Stimulated activated CD4-positive, alpha-beta T cell treated with anti-CD3 and anti-CD28 coated beads, TNF-alpha, amount 100 ng/mL, for 48 hours (primary cell): Measurements from ENCODE around the gene DDX23.
A peak's percentile ranks its signal among the peaks of the same experiment; 100 is the strongest.
"Not testable (repeated sequence)": the region's sequence is repeated elsewhere in the genome, so short reads cannot be mapped to it uniquely, and the experiment has no call there.

Experiments
- DNase-seq, 3 donors: peaks; one replicate each; pipeline ENCODE4 v3.0.0-alpha.2; 2020; ENCODE audit warnings: low read depth in 3 of 3

DDX23 gene

DNA sequence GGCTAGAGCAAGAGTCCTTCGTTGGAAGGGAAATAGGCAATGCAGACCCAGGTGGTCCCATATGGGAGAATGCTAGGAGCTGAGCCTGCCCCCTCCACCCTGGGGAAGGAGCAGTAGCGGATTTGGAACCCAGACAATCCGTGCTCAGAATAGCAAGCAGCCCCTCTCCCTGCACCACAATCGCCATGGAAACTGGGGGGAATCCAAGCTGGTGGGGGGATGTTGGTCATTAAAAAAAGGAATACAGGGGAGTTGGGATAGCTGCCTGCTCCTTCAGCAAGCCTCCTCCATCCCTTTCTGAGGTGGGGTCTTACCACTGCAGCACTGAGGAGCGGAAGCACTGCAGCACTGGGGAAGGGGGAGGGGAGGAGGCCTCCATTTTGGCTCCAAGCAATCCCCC lies 10.8 kb upstream of the DDX23 start:
- no peak for DNase-seq

DNA sequence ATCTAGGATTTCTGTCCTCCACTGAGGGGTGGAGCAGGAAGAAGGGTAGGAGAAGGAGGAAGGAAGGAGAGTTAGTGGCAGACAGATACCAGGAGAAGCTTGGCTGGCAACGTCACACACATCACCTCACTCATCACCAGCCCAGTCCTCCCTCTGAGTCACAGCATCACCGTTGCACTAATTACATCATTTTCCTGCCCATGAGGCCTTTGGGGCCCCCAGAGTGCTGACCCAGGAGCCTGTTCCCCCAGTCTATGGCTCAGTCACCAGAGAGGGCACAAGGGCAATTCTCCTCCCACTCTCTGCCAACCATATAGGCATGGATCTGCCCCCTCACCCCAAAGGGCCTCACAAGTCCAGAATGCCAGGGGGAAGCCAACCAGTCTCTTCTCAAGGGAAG lies 9.1 kb upstream of the DDX23 start:
- DNase-seq: no peak

DNA sequence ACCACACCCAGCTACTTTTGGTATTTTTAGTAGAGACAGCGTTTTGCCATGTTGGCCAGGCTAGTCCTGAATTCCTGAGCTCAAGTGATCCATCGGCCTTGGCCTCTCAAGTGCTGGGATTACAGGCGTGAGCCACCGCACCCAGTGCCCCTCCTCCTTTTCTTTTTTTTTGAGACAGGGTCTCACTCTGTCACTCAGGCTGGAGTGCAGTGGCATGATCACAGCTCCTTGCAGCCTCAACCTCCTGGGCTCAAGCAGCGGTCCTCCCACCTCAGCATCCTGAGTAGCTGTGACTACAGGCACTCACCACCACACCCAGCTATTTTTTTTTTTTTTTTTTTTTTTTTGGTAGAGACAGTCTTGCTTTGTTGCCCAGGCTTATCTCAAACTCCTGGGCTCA lies 8.3 kb upstream of the DDX23 start:
- DNase-seq: not testable (repeated sequence)

DNA sequence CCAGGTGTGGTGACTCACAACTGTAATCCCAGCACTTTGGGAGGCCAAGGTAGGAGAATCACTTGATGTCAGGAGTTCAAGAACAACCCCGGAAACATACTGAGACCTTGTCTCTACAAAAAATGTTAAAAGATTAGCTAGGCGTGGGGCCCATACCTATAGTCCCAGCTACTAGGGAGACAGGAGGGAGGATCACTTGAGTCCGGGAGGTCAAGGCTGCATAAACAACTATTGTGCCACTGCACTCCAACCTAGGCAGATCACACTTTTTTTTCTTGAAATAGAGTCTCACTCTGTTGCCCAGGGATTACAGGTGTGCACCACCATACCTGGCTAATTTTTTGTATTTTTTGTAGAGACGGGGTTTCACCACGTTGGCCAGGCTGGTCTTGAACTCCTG lies 7.6 kb upstream of the DDX23 start:
- no peak for DNase-seq

DNA sequence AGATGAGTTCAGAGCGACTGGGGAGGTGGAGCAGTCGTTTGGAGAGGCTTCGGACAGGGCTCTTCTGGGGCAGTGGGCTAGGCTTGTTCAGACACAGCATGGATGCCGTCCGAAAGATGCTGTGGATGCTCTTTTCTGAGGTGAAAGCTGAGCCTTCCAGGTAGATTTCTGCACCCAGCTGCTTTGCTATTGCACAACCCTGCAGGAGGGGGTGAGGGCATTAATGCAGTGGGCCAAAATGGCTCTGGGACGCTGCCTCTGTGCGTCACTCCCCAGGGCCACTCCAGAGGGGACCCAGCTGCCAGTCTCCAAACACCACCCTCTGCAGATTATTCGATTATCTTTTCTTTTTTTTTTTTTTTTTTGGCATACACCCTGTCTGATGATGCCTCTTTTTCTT lies 6.1 kb upstream of the DDX23 start:
- DNase-seq: no peak

DNA sequence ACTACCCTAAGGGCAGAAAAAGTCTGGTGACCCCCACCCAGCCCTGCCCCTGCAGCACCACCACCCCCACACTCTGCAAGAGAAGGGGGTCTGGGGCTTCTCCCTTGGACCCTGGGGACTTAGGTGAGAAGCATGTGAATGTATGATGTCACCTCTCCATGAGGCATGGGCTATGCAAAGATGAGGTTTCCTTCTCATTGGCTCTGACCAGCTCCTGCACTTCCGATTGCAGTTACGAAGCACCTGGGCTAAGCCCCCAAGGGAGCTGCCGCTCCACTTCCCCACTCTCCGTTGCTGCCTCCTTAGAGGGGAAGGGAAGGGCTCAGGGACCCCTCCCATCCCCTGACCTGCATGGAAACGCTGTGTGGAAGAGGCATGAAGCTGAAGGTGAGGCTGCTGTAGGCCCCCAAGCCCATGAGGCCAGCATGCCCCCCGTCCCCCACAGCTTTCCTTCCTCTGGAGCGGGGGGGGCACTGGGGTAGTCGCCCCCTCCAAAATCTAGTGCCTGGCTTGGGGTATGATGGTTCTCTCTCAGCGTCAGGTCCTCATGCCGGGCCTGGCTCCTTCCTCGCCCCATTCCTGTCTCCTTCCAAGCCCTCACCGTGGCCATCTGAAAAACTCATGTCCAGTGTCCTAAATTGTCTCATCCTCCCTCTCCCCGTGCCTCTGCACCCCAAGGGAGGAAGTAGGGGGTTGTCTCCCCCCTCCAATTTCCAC lies 5.5 kb upstream of the DDX23 start:
- DNase-seq: no peak

DNA sequence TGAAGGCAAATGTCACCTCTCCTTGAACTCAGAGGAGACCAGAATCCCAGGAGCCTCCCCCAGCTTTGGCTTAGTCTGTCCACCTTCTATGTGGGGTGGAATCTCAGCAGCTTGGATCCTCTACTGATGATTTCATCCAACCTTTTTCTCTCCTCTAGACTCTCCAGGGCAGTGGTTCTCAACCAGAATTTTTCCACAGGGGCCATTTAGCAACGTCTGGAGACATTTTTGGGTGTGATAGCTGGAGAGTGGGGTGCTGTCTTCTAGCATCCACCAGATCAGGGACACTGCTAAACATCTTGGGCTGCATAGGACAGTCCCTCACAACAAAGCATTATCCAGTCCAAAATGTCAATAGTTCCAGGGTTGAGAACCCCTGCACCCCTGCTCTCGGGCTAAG lies 4.4 kb upstream of the DDX23 start:
- DNase-seq: no peak

DNA sequence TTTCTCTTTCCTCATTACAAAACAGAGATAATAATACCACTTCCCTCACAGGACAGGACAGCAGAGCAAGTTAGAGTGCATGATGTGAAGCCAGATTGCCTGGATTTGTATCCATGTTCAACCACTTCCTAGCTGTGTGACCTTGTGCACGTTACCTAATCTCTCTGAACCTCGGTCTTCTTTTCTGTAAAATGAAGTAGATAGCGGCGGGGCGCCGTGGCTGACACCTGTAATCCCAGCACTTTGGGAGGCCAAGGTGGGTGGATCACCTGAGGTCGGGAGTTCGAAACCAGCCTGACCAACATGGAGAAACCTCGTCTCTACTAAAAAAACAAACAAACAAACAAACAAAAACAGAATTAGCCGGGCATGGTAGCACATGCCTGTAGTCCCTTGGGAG lies 3.0 kb upstream of the DDX23 start:
- not testable (repeated sequence) for DNase-seq

DNA sequence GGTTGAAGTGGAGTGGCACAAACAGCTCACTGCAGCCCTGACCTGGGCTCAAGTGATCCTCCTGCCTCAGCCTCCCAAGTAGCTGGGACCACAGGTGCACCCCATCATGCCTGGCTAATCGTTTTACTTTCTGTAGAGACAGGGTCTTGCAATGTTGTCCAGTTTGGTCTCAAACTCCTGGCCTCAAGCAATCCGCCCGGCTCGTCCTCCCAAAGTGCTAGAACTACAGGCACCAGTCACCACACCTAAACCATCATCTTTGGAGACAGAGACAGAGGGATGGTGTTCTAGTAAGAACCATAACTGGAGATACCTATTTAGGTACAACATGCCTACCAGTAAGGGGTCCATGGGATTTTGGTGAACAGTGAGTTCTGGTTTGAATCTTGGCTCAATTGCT lies 2.5 kb upstream of the DDX23 start:
- no peak for DNase-seq

DNA sequence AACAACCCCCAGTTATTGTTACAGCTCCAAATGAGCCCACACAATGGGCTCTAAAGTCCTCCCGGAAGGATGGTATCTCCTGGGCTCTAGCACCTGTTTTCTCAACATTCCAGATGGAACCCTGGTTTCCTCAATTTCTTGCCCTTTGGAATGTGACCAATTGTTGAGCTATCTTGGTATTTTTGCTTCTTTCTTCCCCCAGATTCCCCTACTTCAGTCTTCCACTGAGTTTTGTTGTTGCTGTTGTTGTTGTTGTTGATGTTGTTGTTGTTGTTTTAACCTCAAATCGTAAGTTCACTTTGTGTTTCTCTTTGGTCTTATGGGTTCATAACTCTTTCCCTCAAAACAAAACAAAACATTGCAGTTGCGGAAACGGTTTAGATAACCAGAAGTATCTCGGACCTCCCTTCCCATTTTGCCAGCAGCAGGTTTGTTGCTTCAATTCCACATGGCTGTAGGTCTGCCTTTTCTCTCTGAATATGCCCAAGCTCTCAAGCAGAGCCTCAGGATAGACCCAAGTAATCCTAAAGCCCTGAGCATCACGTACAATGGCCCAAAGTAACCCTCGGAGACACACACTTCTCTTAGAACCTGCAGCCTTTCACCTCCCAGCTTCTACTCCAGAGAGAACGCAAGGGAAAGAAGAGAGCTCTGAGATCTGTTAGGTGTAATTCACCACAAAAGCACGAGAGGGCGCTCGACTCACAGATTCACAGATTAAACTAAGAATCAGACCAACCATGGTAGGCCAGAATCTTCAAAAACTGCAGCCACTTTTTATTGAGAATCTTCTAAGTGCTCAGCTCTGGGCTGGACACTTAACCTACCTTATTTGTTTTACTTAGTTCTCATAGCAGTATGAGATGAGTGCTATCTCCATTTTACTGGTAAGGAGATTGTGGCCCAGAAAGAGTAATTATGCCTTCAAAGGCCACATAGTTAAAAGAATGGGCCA lies 1.0 kb upstream of the DDX23 start:
- peak; percentile 74 to 83 (median 79) for DNase-seq

DNA sequence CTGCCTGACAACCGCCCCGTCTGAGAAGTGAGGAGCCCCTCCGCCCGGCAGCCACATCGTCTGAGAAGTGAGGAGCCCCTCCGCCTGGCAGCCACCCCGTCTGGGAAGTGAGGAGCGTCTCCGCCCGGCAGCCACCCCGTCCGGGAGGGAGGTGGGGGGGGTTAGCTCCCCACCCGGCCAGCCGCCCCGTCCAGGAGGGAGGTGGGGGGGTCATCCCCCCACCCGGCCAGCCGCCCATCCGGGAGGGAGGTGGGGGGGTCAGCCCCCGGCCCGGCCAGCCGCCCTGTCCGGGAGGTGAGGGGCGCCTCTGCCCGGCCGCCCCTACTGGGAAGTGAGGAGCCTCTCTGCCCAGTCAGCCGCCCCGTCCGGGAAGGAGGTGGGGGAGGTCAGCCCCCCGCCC lies 9.9 kb downstream of the DDX23 start:
- DNase-seq: not testable (repeated sequence)

DNA sequence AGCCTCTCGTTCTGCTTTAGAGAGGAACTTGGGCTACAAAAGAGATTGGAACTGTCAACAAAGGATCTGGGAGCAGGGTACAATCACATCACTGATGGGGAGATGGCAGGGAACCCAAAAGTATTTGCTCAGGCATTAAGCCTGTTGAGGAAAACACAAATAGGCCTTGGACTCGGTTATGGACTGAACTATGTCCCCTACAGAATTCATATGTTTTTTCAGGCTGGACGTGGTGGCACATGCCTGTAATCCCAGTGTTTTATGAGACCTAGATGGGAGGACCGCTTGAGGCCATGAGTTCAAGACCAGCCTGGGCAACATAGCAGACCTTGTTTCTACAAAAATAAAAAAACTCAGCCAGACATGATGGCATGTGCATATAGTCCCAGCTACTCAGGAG lies 13.9 kb downstream of the DDX23 start:
- DNase-seq: no peak

DNA sequence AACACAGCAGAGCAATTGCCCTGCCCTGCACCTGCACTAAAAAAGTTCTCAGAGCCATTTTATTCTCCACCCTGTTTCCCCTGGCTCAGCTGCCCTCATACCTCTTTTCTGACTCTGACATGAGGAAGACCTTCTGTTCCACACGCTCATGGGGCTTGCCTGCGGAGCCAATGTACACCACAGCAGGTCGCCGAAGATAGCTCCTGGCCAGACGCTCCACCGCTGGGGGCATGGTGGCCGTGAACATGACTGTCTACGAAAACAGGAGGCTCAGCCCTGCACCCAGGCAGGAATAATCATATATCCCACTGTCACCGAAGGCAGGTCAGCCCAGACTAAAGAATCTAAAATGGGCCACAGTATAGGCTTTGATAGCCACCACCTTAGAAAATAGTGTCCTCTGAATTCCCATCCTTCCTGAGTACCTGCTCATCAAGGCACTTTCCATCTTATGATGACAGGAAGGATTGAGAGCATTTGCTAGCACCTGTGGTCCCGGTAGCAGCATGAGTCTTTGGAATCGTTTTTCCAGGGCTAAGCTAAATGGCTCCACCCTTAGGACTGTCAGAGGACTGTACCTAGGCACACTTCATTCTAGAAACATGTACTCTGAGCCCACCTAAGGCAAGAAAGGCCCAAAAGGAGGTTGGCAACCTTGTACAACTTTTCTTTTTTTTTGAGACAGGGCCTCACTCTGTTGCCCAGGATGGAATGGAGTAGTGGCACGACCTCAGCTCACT lies 19.5 kb downstream of the DDX23 start:
- DNase-seq: no peak

DNA sequence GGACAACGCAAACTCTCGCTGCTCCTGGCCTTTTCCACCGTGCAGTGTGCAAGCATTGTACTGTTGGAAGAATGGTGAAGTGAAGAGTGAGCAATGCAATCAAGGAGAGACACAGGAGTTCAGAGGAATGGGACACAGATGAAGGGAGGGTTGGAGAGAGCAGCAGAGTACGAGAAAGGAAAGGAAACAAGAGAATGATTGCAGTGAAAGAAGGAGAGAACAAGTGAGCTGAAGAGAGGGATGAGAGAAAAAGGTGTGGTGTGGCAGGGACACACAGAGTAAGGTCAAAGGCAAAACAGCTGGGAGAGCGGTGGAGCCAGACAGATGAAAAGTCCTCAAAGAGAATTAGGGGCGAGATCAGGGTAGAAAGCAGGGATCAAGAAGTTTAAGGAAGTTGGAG lies 20.7 kb downstream of the DDX23 start:
- DNase-seq: no peak

DNA sequence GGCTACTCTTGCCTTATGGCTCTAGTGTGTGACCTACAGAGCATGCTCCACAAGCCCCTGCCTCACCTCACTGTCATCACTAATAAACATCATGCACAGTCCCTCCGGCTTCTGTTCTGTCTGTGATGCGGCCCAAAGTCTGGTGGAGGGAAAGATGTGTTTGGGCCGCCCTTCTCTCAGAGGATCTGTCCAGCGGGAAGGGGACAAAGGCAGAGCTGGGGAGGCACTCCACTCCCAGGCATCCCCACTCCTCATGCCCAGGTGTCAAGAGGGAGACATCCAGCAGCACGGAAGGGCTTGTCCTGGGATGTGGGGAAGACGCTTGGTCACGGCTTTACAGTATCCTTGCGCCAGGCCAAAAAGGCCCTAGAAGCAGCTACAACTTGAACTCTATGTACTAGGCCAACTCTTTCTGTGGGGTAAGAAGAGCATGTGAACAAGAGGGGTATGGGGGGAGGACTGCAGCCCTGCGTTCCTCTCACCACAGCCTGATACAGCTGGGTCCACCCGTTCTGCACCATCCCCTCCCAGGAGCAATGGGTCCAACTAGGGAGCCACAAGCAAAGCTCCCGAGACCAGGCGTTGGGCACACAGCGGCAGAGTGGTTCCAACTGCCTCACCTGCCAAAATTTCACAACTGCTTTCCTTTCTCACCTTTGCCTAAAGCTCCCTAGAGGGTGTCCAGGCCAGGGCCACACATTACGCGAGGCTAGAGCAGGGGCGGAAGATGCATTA lies 23.0 kb downstream of the DDX23 start:
- no peak for DNase-seq

DNA sequence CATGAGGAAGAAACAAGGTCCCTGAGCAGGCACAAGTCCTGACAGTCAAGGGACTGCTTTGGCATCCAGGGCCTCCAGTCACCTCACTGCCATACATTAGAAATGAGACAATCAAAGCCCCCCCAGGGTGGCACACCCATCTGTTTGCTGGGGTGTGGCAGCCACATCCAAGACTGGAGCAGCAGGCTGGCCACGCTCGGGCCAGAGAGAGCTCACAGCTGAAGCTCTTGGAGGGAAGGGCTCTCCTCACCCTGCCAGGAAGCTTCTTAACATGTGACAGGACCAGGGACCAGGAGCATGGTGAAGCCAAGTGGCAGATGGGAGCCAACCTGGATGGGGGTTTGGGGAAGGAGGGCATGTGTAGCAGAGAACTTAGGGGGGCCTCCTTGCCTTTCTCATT lies 23.7 kb downstream of the DDX23 start:
- DNase-seq: no peak

DNA sequence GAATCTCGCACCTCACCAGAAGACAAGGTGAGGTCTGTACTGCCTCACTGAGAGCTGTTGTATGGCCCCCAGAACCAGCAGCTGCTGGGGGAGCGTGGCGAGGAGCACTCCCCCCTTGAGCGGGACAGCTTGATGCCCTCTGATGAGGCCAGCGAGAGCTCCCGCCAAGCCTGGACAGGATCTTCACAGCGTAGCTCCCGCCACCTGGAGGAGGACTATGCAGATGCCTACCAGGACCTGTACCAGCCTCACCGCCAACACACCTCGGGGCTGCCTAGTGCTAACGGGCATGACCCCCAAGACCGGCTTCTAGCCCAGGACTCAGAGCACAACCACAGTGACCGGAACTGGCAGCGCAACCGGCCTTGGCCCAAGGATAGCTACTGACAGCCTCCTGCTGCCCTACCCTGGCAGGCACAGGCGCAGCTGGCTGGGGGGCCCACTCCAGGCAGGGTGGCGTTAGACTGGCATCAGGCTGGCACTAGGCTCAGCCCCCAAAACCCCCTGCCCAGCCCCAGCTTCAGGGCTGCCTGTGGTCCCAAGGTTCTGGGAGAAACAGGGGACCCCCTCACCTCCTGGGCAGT lies 24.4 kb downstream of the DDX23 start:
- no peak for DNase-seq

DNA sequence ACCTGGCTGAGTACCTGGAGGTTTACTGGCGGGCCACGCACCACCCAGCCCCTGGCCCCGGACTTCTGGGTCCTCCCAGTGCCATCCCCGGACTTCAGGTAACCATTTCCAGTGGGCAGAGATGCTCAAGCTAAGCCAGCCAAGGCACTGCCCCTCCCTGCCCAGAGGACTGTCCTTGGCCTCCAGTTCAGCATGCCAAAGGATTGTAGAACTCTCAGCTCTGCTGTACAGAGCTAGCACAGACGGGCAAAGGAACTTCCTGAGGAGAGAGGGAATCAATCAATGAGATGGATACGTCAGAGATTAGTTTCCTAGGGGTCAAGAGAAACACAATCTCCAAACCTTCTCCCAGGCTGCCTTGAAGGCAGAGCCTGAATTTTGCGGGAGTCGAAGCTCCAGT lies 24.9 kb downstream of the DDX23 start:
- no peak for DNase-seq

DNA sequence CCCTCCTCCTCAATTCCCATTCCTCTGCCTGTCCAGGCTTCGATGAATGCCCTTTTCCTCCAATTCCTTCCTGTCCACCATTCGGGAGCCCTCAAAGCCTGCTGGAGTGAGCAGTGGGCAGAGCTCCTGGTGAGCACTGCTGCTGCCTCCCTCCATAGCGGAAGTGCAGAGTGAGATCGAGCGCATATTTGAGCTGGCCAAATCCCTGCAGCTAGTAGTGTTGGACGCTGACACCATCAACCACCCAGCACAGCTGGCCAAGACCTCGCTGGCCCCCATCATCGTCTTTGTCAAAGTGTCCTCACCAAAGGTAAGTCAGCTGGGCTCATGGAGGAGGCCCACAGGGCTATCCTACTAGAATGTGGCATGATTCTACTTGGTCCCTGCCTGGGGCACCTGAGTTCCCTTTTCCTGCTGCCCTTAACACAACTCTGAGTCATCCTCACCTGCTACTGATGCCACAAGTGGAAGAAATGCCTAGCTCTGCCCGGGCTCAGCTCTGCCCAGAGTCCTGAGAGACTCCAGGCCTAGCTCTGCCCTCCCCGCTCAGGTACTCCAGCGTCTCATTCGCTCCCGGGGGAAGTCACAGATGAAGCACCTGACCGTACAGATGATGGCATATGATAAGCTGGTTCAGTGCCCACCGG lies 25.6 kb downstream of the DDX23 start:
- no peak for DNase-seq

DNA sequence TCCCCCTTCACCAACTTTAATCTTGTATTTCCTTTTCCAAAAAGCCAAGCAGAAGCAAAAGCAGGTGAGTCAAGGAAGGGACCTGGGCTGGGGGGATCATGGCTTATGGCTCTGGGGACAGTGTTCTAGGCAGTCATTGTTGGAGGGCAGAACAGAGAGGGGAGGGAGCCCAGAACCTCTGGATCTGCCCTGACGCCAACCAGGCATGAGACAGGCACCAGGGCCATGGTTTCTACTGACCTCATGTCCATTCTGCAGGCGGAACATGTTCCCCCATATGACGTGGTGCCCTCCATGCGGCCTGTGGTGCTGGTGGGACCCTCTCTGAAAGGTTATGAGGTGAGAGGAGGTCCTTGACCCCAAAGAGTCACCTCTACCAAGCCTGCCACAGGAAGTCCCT lies 27.1 kb downstream of the DDX23 start:
- DNase-seq: no peak

DNA sequence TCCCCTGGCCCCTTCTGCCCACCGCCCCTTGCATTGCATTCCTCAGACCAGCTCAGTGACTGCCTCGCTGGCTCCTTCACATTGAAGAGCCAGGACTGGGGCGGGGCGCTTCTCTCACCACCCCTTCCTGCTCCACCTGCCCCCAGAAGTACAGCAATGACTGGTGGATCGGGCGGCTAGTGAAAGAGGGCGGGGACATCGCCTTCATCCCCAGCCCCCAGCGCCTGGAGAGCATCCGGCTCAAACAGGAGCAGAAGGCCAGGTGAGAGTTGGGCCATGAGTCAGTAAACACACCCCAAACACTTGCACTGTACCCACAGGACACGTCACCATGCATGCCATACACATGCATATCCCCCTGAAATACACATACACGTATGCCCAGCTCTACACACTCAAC lies 27.9 kb downstream of the DDX23 start:
- DNase-seq: no peak
